GM08714 (cell line): ENCODE measurements around the gene MMP24OS.

Source experiments
- H3K4me3 ChIP-seq: fragments of 200-500 bp; sonication (Bioruptor generic); 2 replicates; pipeline ENCODE4 v1.5.1; 2014; ENCODE audit warnings: mild to moderate bottlenecking, low read length, inconsistent platforms
- ZNF274 ChIP-seq: IDR thresholded peaks from 2 replicates; pipeline ENCODE4 v1.6.1; 2012; ENCODE audit warnings: mild to moderate bottlenecking, low read depth, low read length

MMP24OS gene

GRCh38 chr20:35243317-35243716 is 34.6 kb downstream of the MMP24OS start:
- no peak for TF ChIP-seq ZNF274
- no peak overlapping the region for H3K4me3 ChIP-seq

DNA sequence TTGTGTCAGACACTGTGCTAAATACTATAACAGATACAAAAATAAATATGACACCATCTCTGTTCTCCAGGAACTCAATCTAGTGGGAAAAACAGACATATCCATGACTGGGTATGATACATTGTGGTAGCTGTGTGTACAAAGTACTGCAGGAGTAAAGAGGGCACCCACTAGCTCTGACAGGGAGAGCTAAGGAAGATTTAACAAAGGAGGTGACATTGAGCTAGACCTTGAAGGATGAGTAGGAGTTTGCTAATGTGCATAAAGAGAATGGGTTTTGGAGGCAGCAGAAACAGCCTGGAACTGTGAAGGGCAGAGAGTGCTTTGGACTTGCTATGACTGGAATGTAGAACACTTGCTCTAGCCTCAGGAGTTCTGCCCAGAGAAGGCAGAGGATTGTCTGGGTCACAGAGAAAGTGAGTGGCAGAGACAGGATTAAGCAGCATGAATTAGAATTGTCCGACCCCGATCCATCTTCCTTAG is 37.1 kb downstream of the MMP24OS start:
- H3K4me3 ChIP-seq, result no peak overlapping the region
- TF ChIP-seq ZNF274, result no peak

DNA sequence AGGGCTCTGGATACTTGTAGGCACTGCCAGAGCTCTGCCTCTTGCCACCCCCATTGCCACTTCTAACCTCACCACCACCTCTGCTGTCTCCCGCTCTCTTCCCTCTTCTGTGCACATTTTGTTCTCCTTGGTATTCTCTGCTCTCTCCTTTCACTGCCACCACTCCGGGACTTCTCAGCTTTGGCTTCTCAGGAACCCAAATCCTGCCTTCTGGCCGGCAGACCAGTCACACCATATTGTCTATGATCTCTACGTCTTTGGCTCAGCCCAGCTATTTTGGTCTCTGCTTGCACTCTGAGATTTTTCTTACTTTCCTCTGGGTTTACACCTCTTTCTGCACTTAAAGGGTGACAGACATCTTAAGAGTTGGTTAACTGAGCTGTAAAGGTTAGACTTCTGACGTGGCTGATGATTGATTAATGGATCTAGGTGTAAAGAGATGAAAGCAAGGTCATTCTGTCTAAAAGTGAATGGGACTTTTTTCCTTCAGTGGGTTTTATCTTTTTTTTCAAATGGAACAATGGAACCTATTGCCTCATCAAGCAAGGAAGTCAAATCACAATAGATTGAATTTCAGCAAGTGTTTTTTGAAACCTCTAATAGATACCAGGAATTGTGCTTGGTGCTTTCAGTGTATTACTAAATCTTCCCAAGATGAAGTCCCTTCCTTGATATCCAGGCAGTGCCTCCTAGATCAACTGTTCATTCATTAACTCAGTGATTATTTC is 37.7 kb downstream of the MMP24OS start:
- TF ChIP-seq ZNF274, result no peak
- no peak overlapping the region for H3K4me3 ChIP-seq

- TF ChIP-seq ZNF274, result no peak
- no peak overlapping the region for H3K4me3 ChIP-seq
Measured at GRCh38 chr20:35238735-35239134, 39.2 kb downstream of the MMP24OS start.

GRCh38 chr20:35238170-35238569 is 39.8 kb downstream of the MMP24OS start:
- no peak overlapping the region for H3K4me3 ChIP-seq
- no peak for TF ChIP-seq ZNF274

DNA sequence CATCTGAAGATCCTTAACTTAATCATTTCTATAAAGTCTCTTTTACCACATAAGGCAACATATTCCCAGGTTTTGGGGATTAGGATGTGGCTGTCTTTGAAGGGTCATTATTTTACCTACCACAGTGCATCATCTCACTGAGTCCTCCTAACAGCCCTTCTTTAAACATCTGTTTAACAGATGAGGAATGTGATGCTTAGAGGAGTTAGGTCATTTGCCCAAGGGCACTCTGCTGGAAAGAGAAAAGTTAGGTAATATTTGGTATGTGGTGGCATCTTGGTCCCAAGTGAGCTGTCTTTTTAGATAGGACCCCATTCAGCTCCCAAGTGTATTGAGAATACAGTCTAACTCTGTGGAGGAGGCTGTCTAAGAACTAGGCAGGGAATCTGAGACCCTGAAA is 40.4 kb downstream of the MMP24OS start:
- no peak for TF ChIP-seq ZNF274
- no peak overlapping the region for H3K4me3 ChIP-seq

DNA sequence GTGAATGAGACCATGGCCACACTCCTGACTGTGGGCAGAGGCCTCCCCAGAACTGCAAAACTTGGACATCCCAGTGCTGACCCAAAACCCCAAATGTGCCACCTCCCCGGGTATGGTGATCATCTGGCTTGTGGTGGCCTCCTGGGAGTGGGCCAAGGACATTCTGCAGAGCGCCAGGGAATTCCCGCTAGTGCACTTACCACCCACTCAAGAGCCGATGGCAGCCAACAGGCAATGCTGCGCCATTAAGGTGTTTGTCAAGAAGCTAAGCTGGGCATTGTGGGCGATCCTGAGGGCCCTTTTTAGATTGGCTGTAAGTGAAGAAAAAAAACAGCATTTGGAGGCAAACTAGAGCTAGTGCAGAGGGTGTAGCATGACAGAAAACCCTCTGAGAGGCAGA is 42.0 kb downstream of the MMP24OS start:
- no peak for TF ChIP-seq ZNF274
- no peak overlapping the region for H3K4me3 ChIP-seq

DNA sequence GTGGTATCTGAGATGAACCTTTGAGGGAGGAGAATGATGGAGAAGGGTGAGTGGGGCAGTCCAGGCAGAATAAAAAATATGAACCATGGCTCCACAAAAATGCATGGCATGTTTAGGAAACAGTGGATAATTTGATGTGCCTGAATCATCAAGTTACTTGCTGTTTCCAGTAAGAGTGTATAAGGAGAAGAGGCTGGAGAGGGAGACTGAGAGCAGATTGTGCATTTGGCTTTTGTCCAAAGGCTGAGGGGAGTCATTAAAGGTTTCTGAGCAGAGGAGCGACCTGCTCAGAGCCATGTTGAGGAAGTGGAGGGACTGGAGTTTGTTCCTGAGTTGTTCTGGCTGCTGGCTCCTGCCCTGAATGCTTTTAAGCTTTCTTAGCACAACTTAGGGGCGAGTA is 45.3 kb downstream of the MMP24OS start:
- H3K4me3 ChIP-seq, result no peak overlapping the region
- no peak for TF ChIP-seq ZNF274

- TF ChIP-seq ZNF274, result no peak
- no peak overlapping the region for H3K4me3 ChIP-seq
Measured at GRCh38 chr20:35226884-35227681, 50.8 kb downstream of the MMP24OS start.
